HG03097 (cell line): Measurements from ENCODE around the gene PAX5.

ENCODE experiments used
- ATAC-seq: cut with Tn5 transposase; IDR thresholded peaks from one replicate; pipeline ENCODE4 v1.9.1; 2021; ENCODE audit not compliant: unreplicated experiment, low FRiP score

Gene PAX5

DNA sequence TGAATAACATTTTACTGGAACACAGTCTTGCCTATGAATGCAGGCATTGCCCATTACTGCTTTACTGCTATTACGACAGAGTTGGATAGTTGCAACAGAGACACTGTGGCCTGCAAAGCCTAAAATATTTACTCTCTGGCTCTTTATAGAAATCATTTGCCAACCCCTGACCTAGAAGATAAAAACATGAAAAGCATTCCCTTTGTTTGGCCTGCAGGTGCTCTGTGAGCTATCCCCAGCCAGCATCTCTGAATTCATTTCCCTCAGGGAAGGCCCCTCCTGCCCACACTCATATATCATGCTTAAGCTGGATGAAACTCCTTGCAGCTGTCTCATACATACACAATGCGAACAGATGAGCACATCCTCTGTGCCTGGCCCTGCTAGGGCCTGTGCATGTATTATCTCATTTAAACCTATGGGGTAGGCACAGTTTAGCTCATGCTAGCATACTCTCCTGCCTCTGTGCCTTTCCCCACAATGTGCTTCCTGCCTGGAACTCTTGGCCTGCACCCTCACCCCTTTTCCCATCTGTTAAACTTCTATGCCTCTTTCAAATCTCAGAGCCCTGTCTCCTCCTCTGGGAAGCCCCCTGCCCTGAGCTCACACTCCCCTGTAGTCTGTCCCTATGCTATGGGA, 193.1 kb downstream of the PAX5 start:
- no peak for ATAC-seq

DNA sequence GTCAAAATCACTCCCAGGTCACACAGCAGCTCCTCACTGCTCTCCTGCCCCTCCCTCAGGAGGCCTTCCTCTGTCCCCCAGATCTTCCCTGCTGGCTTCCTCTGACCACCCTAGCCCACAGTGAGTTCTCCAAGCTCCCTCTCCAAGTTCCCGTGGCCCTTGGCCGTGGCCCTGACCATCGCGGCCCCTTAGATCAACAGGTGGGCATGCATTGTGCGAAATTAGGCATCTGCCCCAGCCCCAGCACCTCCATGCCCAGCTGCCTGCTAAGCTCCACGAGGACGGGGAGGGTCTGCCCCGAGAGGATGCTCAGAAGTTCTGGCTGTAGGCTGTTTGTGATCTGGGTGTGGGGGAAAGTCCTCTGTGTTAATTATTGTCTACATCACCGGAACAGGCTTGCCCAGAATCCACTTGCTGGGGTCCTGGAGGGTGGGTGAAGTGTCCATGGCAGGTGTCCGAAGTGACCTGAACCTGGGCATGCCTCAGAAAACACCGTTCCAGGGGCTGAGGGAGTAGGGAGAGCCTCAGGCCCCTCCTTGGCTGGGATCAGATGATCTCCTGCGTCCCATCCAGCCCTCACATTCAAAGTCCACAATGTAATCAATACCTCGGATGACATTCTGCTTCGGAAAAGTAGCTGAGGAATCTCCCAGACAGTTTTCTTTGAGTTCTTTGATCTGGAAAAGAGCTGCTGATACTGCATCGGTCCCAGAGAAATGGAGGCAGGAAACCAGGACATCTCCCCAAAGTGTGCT, 194.8 kb downstream of the PAX5 start:
- ATAC-seq = no peak

DNA sequence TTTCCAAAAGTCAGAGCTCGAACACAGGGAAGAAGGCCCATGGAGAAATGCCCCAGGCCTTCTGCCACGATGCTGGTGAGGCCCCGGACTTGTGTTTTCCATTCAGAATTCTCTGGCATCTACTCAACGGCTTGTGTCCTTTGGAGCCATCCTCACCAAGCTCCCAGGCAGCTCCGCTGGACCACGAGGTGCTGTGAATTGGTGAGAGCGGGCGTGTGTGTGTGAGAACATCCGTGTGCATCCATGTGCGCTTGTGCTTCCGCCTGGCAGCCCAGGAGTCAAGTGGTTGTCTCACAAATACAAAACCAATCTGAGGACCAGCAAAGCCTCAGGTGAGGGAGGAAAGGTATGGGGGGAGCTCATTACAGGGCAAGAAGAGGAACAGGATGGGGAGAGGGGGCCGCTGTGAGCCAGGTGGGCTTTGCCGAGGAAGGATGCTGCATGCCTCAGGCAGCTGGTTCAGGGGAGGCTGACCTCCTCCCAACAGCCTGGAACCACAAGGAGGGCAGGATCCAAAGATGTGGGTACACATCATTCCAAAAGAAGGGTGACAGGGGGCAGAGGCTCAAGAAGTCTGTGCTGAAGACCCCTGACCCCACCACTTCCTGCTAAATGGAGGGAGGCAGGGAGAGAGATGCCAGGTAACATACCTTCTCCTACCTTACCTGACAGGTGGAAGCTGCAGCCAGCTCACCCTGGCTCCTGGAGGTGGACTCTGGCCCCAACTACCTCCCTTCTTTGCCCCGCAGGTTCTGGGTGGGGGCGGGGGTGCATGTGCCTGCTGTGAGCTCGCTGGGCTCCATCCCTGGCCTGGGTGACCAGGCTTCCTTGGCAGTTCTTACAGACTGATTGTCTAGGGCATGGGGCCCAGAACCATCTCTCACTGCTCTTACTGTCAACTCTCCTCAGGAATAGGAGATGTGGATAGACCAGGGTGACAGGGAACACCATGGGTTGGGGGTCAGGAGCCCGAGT, 196.3 kb downstream of the PAX5 start:
- no peak for ATAC-seq

- ATAC-seq = no peak
Measured at GRCh38 chr9:36836486-36836885, 197.6 kb downstream of the PAX5 start.

DNA sequence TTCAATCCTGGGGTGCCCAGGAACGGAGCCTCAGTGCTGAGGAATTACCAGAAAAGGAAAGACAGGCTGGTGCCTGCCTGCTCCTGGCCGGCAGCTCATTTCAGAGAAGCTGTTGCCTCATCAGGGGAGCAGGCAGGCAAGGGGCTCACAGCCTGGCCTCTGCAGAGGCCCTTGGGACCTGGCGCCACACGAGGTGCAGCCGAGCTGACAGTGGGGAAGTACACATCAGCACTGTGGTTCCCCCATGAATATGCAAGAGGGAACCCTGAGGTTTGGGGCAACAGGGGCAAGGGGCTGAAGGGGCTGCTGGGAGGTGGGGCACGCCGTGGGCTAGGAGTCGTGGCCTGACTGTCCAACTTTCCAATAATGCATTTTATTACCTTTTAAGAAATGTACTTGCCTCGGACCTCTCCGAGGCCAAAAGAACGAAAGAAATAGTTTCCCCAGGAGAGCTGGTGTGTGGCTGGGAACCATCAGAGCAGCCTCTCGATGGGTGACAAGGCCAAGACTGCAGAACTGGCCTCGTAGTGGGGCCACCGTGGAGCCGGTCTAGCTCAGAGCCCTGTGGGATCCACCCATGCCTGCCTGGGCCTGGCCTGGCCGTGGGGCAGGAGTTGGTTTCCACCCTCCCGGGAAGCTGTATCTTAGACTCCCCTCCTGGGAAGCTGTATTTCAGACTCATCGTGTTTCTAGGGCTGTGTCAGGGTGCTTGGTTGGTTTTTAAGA, 198.6 kb downstream of the PAX5 start:
- no peak for ATAC-seq

DNA sequence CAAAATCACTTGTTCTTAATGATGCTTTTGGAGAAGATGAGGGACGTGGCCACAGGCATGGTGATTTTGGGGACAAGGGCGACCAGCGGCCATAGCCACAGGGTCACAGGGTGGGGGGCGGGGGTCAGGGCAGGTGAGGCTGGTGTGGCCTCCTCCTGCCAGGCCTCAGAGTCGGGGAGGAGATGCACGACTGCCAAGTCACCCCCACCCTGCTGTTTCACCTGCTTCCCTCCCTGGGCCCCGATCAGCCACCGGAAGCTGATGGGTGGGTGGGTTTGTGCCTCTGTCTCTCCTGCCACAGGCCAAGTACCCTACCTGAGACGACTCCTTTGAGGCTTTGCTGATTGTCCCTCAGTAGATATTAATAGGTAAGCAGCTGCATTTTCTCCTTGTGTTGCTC, 199.3 kb downstream of the PAX5 start:
- no peak for ATAC-seq

DNA sequence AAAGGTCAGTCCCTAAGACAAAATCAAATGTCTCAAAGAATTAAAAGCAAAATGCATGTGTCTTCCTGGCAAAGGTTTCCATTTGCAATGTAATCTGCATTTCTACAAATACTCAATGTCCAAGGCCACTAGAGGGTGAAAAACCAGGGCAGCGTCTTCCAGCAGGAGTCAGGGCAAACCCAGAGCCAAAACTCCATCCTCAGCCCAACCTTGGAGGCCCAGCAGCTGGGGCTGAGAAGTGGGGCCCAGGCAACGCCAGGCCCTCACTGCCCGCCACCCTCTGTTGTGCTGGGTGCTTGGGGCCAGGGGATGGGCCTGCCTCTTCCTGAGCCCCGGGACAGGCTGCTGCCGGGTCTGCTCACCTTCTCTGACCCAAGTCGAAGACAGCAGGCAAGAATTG, 200.1 kb downstream of the PAX5 start:
- no peak for ATAC-seq

GRCh38 chr9:36832164-36832795, 201.8 kb downstream of the PAX5 start:
- ATAC-seq = no peak

GRCh38 chr9:36831381-36832161, 202.5 kb downstream of the PAX5 start:
- no peak for ATAC-seq

GRCh38 chr9:36828611-36829013, 205.5 kb downstream of the PAX5 start:
- no peak for ATAC-seq

GRCh38 chr9:36827593-36827992, 206.5 kb downstream of the PAX5 start:
- ATAC-seq = no peak

DNA sequence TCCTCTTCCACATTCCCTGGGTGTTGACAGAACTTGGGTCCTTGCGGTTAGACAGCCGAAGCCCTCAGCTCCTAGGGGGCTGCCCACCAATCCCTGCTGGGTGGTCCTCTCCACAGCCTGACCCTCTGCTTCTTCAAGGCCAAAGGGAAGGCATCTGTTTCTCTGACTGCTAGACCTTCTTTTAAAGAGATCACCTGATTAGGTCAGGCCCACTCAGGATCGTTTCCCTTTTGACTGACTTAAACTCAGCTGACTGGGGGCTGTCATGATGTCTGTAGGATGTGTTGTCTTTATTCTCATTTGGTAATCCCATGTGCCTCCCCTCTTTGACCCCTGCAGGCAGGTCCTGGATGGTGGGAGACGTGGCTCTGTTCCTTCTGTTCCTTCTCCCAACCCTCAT, 207.5 kb downstream of the PAX5 start:
- ATAC-seq = no peak

DNA sequence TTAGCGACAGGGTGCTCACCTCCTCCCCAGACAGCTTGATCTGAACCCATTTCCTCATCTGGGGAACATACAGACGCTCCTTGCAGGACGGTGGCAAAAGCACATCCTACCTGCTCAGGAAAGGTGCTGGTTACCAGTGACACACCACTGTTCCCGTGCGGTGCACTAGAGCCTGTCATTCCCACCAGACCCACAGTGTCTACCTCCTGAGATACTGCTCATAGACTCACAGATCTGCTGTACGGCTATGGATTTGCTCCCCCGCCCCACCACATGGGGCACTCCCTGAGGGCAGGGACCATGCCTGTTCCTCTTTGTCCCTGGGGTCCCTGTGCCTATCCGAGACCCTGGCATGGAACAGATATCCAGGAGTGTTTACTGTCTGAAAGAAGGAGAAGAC, 208.9 kb downstream of the PAX5 start:
- ATAC-seq = no peak

GRCh38 chr9:36823934-36824333, 210.1 kb downstream of the PAX5 start:
- no peak for ATAC-seq

DNA sequence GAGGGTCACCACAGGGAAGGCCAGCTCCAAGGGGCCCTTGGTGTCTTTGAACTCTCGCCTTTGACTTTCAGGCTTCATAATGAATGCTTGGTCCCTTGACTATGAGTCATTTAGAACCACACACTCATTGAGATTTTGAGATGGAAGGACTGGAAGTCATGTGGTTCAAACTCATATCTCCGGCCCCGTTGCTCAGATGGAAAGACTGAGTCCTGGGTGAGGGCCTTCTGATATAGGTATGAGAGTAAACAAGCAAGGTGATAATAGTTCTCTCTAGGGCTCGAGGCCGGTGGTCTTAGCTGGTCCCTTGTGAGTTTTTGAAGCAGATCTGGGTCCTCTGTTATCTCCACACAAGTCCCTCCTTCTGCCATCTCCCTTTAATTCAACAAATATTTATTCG, 210.6 kb downstream of the PAX5 start:
- ATAC-seq = no peak

GRCh38 chr9:36822201-36822600, 211.9 kb downstream of the PAX5 start:
- ATAC-seq = no peak

DNA sequence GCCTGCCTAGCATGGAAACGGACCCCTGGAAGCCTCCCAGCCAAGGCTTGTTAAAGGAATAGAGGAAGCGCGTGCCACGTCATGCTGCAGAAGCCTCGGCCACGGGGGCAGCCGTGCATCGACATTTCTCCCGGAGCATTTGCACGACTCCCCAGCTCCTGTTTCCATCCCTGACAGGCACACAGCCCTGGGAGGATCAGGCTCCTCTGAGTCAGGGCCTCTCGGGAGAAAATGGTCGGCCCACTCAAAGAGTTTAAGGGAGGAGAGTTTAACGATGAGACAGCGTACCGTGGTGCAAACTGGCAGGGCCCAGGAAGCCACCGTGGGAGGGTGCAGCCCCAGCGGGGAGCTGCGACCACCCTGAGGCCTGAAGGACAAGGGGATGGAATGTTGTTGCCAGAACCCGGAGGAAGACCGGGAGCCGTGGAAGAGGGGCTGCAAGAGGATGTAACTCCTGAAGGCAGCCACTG, 213.6 kb downstream of the PAX5 start:
- ATAC-seq = no peak

DNA sequence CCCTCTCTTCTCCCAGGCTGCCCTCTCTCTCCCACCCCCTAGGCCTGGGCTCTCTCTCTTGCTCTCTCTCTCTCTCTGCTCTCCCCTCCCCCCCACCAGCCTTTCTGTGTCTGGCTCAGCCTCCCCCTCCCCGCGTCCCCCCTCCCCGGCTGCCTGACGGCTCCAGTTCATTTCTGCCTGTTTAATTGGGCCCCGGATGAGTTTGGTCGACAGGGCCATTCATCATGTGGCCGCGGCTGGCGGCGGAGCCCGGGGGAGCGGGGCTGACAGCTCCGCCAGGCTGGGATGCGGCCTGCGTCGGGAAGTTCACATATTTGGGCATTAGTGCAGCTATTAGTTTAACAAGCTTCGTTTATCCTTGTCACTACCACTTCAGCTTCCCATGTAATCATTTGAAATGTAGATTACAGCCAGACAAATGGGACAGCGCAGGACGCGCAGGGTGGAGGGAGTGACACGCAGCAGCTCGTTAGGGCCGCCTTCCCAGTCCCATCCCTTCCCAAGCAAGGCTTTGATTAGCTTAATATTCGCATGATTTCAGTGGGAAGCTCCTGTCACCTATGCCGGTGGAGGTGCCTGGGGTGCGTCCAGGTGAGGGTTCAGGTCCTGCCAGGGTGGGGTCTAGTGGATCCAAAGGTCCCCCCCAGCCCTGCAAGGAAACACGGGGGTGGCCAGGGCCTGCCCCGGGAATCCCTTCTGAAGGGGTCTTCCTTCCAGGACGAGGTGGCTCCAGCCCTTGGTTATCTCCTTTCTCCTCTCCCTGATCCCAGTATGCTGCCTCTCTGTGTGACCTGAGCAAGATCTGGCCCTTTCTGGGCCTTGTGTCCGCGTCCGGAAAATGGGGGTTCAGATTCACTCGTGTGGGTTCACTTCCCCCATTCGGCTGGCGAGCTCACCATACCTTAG, 214.8 kb downstream of the PAX5 start:
- ATAC-seq = no peak
